ENCODE results near the gene TXN2. TPM values are rescaled to one million over a fixed set of nuclear protein-coding genes. Genes with fewer than 3 reads are reported as not detected.
"Not testable (repeated sequence)": the region's sequence is repeated elsewhere in the genome, so short reads cannot be mapped to it uniquely, and the experiment has no call there.

TXN2 gene
- total RNA-seq, 1 experiment from 2014 or later: 87.0 TPM

DNA sequence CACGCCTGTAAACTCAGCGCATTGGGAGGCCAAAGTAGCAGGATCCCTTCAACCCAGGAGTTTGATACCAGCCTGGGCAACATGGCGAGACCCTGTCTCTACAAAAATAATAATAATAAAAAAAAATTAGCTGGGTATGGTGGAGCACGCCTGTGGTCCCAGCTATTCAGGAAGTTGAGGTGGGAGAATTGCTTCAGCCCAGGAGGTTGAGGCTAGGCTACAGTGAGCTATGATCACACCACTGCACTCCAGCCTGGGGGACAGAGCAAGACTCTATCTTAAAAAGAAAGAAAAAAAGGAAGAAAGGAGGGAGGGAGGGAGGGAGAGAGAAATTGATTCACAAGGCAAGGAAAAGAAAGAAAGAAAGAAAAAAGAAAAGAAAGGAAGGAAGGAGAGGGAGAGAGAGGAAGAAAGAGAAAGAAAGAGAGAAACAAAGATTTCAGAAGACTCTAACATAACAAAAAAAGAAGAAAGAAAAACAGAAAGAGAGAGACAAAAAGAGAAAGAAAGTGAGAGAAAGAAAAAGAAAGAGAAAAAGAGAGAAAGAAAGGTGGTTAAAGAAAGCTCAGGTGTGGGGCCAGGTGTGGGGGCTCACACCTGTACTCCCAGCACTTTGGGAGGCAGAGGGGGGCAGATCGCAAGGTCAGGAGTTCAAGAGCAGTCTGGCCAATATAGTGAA, 56.4 kb downstream of the TXN2 start (continued):
- TF ChIP-seq, protein P1, sequence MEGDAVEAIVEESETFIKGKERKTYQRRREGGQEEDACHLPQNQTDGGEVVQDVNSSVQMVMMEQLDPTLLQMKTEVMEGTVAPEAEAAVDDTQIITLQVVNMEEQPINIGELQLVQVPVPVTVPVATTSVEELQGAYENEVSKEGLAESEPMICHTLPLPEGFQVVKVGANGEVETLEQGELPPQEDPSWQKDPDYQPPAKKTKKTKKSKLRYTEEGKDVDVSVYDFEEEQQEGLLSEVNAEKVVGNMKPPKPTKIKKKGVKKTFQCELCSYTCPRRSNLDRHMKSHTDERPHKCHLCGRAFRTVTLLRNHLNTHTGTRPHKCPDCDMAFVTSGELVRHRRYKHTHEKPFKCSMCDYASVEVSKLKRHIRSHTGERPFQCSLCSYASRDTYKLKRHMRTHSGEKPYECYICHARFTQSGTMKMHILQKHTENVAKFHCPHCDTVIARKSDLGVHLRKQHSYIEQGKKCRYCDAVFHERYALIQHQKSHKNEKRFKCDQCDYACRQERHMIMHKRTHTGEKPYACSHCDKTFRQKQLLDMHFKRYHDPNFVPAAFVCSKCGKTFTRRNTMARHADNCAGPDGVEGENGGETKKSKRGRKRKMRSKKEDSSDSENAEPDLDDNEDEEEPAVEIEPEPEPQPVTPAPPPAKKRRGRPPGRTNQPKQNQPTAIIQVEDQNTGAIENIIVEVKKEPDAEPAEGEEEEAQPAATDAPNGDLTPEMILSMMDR (IDR thresholded peaks at IDR 0.05 in 2 of 3, conservative IDR thresholded peaks at IDR 0.05 in 1 of 3; ENCODE audit: borderline replicate concordance in 1 of 3, insufficient read depth in 1 of 3, low read depth in 2 of 3, low read length in 2 of 3): no peak
- TF ChIP-seq EZH2 (IDR thresholded peaks at IDR 0.05) (no peak), EGR1 (IDR thresholded peaks at IDR 0.05; ENCODE audit: low read depth) (no peak), SRF (IDR thresholded peaks at IDR 0.05; ENCODE audit: low read depth) (no peak), RAD21 (IDR thresholded peaks at IDR 0.05; ENCODE audit: low read depth) (no peak)

DNA sequence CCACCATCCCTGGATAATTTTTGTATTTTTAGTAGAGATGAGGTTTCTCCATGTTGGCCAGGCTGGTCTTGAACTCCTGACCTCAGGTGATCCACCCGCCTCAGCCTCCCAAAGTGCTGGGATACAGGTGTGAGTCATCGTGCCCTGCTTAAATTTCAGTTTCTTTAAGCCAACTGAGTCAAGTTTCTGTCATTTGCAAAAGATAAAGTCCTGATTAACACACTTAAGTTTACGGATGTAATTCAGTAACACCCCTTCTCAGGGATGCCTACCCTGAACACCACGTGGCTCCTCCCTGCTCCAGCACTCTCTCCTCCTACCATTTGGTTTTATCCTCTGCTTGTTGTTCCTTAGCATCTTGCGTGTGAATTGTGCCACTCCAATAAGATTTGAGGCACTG, 57.0 kb downstream of the TXN2 start:
- H3K9me2 ChIP-seq (ENCODE audit: insufficient read depth); H3K27me3 ChIP-seq (ENCODE audit: insufficient read depth, low read length); ATAC-seq; H2AFZ ChIP-seq (ENCODE audit: low read depth, low read length, poor library complexity, severe bottlenecking); DNase-seq (ENCODE audit: low read depth, low spot score); BruUV-seq (replicated peaks); intact Hi-C loops (cut with micrococcal nuclease); H3K79me2 ChIP-seq (ENCODE audit: insufficient read depth, low read length); H3K4me3 ChIP-seq (replicated peaks in 1 of 2; ENCODE audit: low read depth in 1 of 2, low read length in 2 of 2); H3K27ac ChIP-seq (ENCODE audit: low read depth, low read length); H4K20me1 ChIP-seq (ENCODE audit: insufficient read depth); RAD21 ChIA-PET (ENCODE audit: low non-redundant PET in 1 of 2, low total read pairs in 2 of 2, uncharacterized antibody in 2 of 2, unreplicated experiment in 2 of 2); H3K9ac ChIP-seq (ENCODE audit: low read length); H3K36me3 ChIP-seq (ENCODE audit: control insufficient read depth in 1 of 2, insufficient read depth in 2 of 2, low read length in 2 of 2); H3K9me3 ChIP-seq (ENCODE audit: control insufficient read depth in 1 of 2, insufficient read depth in 1 of 2, low read depth in 1 of 2, low read length in 2 of 2): not testable (repeated sequence)
- H3K4me2 ChIP-seq (ENCODE audit: low read length): 0 out of 2 replicates have a peak overlapping the region, but pooled peaks have one; percentile 7
- CTCF ChIA-PET: interaction anchor here (1.6 kb wide), 1 partner anchor 14 kb away, joined by 3 read pairs; no protein-coding TSS in a partner anchor
- POLR2A ChIA-PET: interaction anchor here (0.7 to 2.0 kb wide), 2 partner anchors 14 to 49 kb away, joined by 3 to 11 read pairs; no protein-coding TSS in a partner anchor
- H3K4me1 ChIP-seq (ENCODE audit: control insufficient read depth in 1 of 2, insufficient read depth in 2 of 2, low read length in 2 of 2): peaks cover 14 to 33% of the 10 kb centered on the region in 2 experiments
